Measurements from ENCODE around the gene INO80. TPM values are rescaled to one million over a fixed set of nuclear protein-coding genes. Genes with fewer than 3 reads are reported as not detected.

Gene INO80
- polyA plus RNA-seq, 1 experiment: 5.3 TPM

GRCh38 chr15:40940296-40940801 lies 175.7 kb downstream of the INO80 start:
- no peak for TF ChIP-seq CTCF (IDR thresholded peaks at IDR 0.05; ENCODE audit: low read depth, low read length)
- no peaks in the 10 kb centered on the region; the same call in 1 of the 2 replicates for H3K9me3 ChIP-seq (ENCODE audit: control insufficient read depth, insufficient read depth, low read length)
- no peaks in the 10 kb centered on the region for H3K27me3 ChIP-seq (ENCODE audit: control insufficient read depth, insufficient read depth, low read length)
- POLR2A ChIA-PET: interaction anchor here (0.6 to 3.2 kb wide), 2 partner anchors 13 to 30 kb away, joined by 5 to 29 read pairs; partner anchors contain the start of gene CHAC1
- no peak overlapping the region for H3K4me3 ChIP-seq (ENCODE audit: low read depth, low read length)
- H3K27ac ChIP-seq (ENCODE audit: low read depth, low read length): peak overlapping the region; percentile 39
- CTCF ChIA-PET: interaction anchor here (0.7 to 4.3 kb wide), 9 partner anchors 9 to 79 kb away, joined by 3 to 89 read pairs (median 8); no protein-coding TSS in a partner anchor
- DNase-seq (ENCODE audit: low read depth, low spot score): no peak

- Histone ChIP-seq H3K9me3 (ENCODE audit: control insufficient read depth, insufficient read depth, low read length) (no peaks in the 10 kb centered on the region; the same call in 1 of the 2 replicates), H3K27ac (ENCODE audit: low read depth, low read length) (no peak overlapping the region), H3K4me3 (ENCODE audit: low read depth, low read length) (no peak overlapping the region), H3K27me3 (ENCODE audit: control insufficient read depth, insufficient read depth, low read length) (no peaks in the 10 kb centered on the region)
- POLR2A ChIA-PET: interaction anchor here (0.9 kb wide), 1 partner anchor 15 kb away, joined by 4 read pairs; the partner anchor contains the start of gene CHAC1
- TF ChIP-seq CTCF (IDR thresholded peaks at IDR 0.05; ENCODE audit: low read depth, low read length): no peak
- no peak for DNase-seq (ENCODE audit: low read depth, low spot score)
- CTCF ChIA-PET: interaction anchor here (0.7 to 1.4 kb wide), 3 partner anchors 27 to 565 kb away, joined by 3 to 6 read pairs (median 3); no protein-coding TSS in a partner anchor
Observed at GRCh38 chr15:40938536-40938870, 177.6 kb downstream of the INO80 start.

- TF ChIP-seq CTCF (IDR thresholded peaks at IDR 0.05; ENCODE audit: low read depth, low read length): peak; percentile 33
- H3K27me3 ChIP-seq (ENCODE audit: control insufficient read depth, insufficient read depth, low read length): no peaks in the 10 kb centered on the region
- no peak overlapping the region for H3K4me3 ChIP-seq (ENCODE audit: low read depth, low read length)
- DNase-seq (ENCODE audit: low read depth, low spot score): no peak
- POLR2A ChIA-PET: interaction anchor here (0.9 kb wide), 1 partner anchor 16 kb away, joined by 4 read pairs; the partner anchor contains the start of gene CHAC1
- CTCF ChIA-PET: interaction anchor here (0.7 to 1.4 kb wide), 3 partner anchors 27 to 566 kb away, joined by 3 to 6 read pairs (median 3); no protein-coding TSS in a partner anchor
- no peak overlapping the region for H3K27ac ChIP-seq (ENCODE audit: low read depth, low read length)
- no peaks in the 10 kb centered on the region; the same call in 1 of the 2 replicates for H3K9me3 ChIP-seq (ENCODE audit: control insufficient read depth, insufficient read depth, low read length)
Observed at GRCh38 chr15:40937762-40938535, 178.1 kb downstream of the INO80 start.

- Histone ChIP-seq H3K4me3 (ENCODE audit: low read depth, low read length) (no peak overlapping the region), H3K9me3 (ENCODE audit: control insufficient read depth, insufficient read depth, low read length) (no peaks in the 10 kb centered on the region; the same call in 1 of the 2 replicates), H3K27ac (ENCODE audit: low read depth, low read length) (no peak overlapping the region), H3K27me3 (ENCODE audit: control insufficient read depth, insufficient read depth, low read length) (no peaks in the 10 kb centered on the region)
- no peak for DNase-seq (ENCODE audit: low read depth, low spot score)
- no peak for TF ChIP-seq CTCF (IDR thresholded peaks at IDR 0.05; ENCODE audit: low read depth, low read length)
- ChIA-PET CTCF (interaction anchor here (1.0 kb wide), 1 partner anchor 85 kb away, joined by 3 read pairs; no protein-coding TSS in a partner anchor), POLR2A (no interaction called here)
Observed at GRCh38 chr15:40936709-40937666, 179.1 kb downstream of the INO80 start.

Data from AG04450 (cell line).